Adrenal gland (tissue), 5 donors: ENCODE data around the gene CELF5.

ENCODE experiments used
- CTCF ChIP-seq, 6 experiments: fragments of 450-650 bp in 4 of 6; fragments of 200-600 bp in 2 of 6; sonication (generic) in 1 of 6; IDR thresholded peaks; 1 replicate in 5 of 6; 2 replicates in 1 of 6; pipeline versions ENCODE4 v1.5.1 to v1.8.0; 2016 to 2021; ENCODE audit warnings: antibody characterized with exemption in 6 of 6, mild to moderate bottlenecking in 2 of 6, moderate library complexity in 1 of 6
- POLR2A ChIP-seq, 2 donors: fragments of 450-650 bp; IDR thresholded peaks; one replicate each; pipeline ENCODE4 v1.6.1; 2017; ENCODE audit warnings: antibody characterized with exemption in 2 of 2, mild to moderate bottlenecking in 2 of 2, moderate library complexity in 1 of 2
- donor health status: DM: no; HTN: no; CAD: no.

GRCh38 chr19:3266092-3266693 is 41.7 kb downstream of the CELF5 start:
- TF ChIP-seq CTCF (IDR thresholded peaks at IDR 0.05), result no peak
- TF ChIP-seq POLR2A (IDR thresholded peaks at IDR 0.05), result no peak
